Activated CD8-positive, alpha-beta T cell treated with anti-CD3 and anti-CD28 coated beads for 36 hours (primary cell): Measurements from ENCODE around the gene KPNA1. TPM values are rescaled to one million over a fixed set of nuclear protein-coding genes. Genes with fewer than 3 reads are reported as not detected.

Experiments
- ATAC-seq: fragments of 200-7000 bp; cut with Tn5 transposase; one replicate; pipeline ENCODE4 v1.10.0; 2021; ENCODE audit warnings: mild to moderate bottlenecking, moderate library complexity
- CTCF ChIA-PET: fragments of 350-600 bp; sonication (Branson Sonifier 250); formaldehyde crosslinking; loops from one replicate; lab custom pipeline; 2021; ENCODE audit warnings: antibody characterized with exemption; lab: Charles Lee
- POLR2A ChIA-PET: fragments of 350-600 bp; sonication (Branson Sonifier 250); formaldehyde crosslinking; loops from one replicate; lab custom pipeline; 2021; ENCODE audit warnings: antibody characterized with exemption; lab: Charles Lee
- DNase-seq: peaks from one replicate; pipeline ENCODE4 v3.0.0-alpha.2; 2020
- H3K27ac Mint-ChIP-seq: one replicate; pipeline ENCODE4 v1.8.0; 2021; ENCODE audit warnings: mild to moderate bottlenecking, mixed read lengths
- H3K27me3 Mint-ChIP-seq: one replicate; pipeline ENCODE4 v1.8.0; 2021; ENCODE audit warnings: mixed read lengths
- H3K36me3 Mint-ChIP-seq: one replicate; pipeline ENCODE4 v1.8.0; 2021; ENCODE audit warnings: low read depth, mixed read lengths
- H3K4me1 Mint-ChIP-seq: one replicate; pipeline ENCODE4 v1.8.0; 2021; ENCODE audit warnings: low read depth, mixed read lengths
- H3K4me3 Mint-ChIP-seq: one replicate; pipeline ENCODE4 v1.8.0; 2021; ENCODE audit warnings: mild to moderate bottlenecking, moderate library complexity, mixed read lengths
- H3K9me3 Mint-ChIP-seq: one replicate; pipeline ENCODE4 v1.8.0; 2021; ENCODE audit warnings: mixed read lengths
- intact Hi-C: fragments of 100-400 bp; cut with micrococcal nuclease; formaldehyde crosslinking; loops from one replicate; pipeline ENCODE4 v1.10.0; 2022
- total RNA-seq, 2 experiments: library from RNA; stranded (reverse); gene quantifications; one replicate each; pipeline ENCODE4 v1.2.3, GENCODE V29; 2021
- TF ChIP-seq, protein P1 (sequence below): fragments of 200-600 bp; IDR thresholded peaks from one replicate; pipeline ENCODE4 v1.8.0; 2022; ENCODE audit warnings: antibody characterized with exemption, mild to moderate bottlenecking

Gene KPNA1
- total RNA-seq, 2 experiments from 2014 or later = 46.6 to 47.4 TPM

DNA sequence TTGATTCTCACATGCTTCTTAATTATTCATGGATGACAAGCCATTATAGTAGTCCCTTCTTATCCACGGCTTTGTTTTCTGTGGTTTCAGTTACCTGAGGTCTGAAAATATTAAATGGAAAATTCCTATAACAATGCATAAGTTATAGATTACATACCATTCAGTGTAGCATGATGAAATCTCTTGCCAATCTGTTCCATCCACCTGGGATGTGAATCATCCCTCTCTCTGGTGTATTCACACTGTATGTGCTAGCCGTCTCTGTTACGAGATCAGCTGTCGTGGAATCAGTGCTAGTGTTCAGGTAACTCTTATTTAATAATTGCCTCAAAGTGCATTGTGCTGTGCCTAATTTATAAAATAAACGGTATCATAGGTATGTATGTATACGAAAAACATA lies 104.1 kb downstream of the KPNA1 start:
- Mint-ChIP-seq H3K27ac (peak overlapping the region; percentile 50), H3K9me3 (no peaks in the 10 kb centered on the region), H3K27me3 (no peaks in the 10 kb centered on the region), H3K4me1 (peaks cover 63% of the 10 kb centered on the region), H3K4me3 (no peak overlapping the region), H3K36me3 (peaks cover 74% of the 10 kb centered on the region)
- DNase-seq (peak; percentile 19), ATAC-seq (peak; percentile 31)
- CTCF ChIA-PET = interaction anchor here (1.6 kb wide), 1 partner anchor 18 kb away, joined by 6 read pairs; no protein-coding TSS in a partner anchor
- intact Hi-C loops = loop anchor here (10.0 kb wide), 1 partner anchor 274 kb away; the partner anchor contains the start of gene PARP14
- POLR2A ChIA-PET = no interaction called here
- TF ChIP-seq, protein P1, sequence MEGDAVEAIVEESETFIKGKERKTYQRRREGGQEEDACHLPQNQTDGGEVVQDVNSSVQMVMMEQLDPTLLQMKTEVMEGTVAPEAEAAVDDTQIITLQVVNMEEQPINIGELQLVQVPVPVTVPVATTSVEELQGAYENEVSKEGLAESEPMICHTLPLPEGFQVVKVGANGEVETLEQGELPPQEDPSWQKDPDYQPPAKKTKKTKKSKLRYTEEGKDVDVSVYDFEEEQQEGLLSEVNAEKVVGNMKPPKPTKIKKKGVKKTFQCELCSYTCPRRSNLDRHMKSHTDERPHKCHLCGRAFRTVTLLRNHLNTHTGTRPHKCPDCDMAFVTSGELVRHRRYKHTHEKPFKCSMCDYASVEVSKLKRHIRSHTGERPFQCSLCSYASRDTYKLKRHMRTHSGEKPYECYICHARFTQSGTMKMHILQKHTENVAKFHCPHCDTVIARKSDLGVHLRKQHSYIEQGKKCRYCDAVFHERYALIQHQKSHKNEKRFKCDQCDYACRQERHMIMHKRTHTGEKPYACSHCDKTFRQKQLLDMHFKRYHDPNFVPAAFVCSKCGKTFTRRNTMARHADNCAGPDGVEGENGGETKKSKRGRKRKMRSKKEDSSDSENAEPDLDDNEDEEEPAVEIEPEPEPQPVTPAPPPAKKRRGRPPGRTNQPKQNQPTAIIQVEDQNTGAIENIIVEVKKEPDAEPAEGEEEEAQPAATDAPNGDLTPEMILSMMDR = no peak

DNA sequence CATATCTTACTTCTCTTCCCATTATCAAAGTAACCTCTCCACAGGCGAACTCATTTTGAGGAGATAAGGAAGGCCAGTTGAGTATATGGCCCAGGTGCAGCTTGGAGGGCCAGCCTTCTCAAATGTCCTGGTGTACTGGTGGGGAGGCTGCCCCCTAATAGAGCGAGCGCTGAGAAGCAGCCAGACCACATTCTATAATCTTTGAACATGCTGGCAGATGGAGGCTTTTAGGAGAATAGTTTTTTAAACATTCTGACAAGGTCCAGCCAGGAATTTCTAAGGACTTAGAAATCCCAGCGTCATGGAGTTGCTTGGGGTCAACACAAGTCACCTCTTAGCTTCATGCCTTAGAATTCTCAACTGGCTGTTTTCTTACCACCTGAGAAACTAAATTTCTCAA lies 104.6 kb downstream of the KPNA1 start:
- H3K27ac Mint-ChIP-seq = peak overlapping the region; percentile 82
- TF ChIP-seq, protein P1 = no peak
- no peaks in the 10 kb centered on the region for H3K27me3 Mint-ChIP-seq
- DNase-seq (no peak), ATAC-seq (no peak)
- H3K4me1 Mint-ChIP-seq = peaks cover 62% of the 10 kb centered on the region
- H3K4me3 Mint-ChIP-seq = no peak overlapping the region
- ChIA-PET POLR2A (no interaction called here), CTCF (interaction anchor here (1.0 to 1.7 kb wide), 2 partner anchors 26 to 269 kb away, joined by 4 to 5 read pairs; partner anchors contain the start of gene FAM162A)
- H3K9me3 Mint-ChIP-seq = no peaks in the 10 kb centered on the region
- intact Hi-C loops = loop anchor here (10.0 kb wide), 1 partner anchor 275 kb away; the partner anchor contains the start of gene PARP14
- H3K36me3 Mint-ChIP-seq = peaks cover 75% of the 10 kb centered on the region

DNA sequence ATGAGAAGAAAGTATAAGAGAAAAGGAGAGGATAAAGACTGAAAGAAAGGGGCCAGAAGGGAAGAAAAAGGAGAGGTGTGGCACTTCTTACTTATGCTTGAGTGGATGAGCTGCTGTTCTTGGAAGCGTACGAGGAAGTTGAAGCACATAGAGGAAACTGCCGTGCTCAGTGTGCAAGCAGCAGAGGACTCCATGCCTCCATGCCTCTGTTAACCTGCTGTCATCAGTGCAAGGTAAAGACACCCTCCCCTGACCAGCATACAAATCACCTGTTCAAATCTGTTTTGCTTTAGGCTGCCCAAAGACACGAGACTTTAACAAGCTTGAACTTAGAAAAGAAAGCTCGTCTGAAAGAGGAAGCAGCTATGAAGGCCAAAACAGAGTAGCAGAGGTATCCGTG lies 105.3 kb downstream of the KPNA1 start:
- no peak for ATAC-seq
- DNase-seq = no peak
- ChIA-PET POLR2A (interaction anchor here (0.6 to 1.6 kb wide), 3 partner anchors 25 to 40 kb away, joined by 3 to 4 read pairs (median 4); partner anchors contain the start of gene FAM162A), CTCF (interaction anchor here (1.0 to 2.3 kb wide), 3 partner anchors 17 to 269 kb away, joined by 4 to 19 read pairs (median 5); partner anchors contain the start of gene FAM162A)
- Mint-ChIP-seq H3K27ac (peak overlapping the region; percentile 82), H3K4me3 (no peak overlapping the region), H3K9me3 (no peaks in the 10 kb centered on the region), H3K36me3 (peaks cover 71% of the 10 kb centered on the region), H3K27me3 (no peaks in the 10 kb centered on the region), H3K4me1 (peaks cover 55% of the 10 kb centered on the region)
- intact Hi-C loops = no loop called here
- TF ChIP-seq, protein P1 = no peak

DNA sequence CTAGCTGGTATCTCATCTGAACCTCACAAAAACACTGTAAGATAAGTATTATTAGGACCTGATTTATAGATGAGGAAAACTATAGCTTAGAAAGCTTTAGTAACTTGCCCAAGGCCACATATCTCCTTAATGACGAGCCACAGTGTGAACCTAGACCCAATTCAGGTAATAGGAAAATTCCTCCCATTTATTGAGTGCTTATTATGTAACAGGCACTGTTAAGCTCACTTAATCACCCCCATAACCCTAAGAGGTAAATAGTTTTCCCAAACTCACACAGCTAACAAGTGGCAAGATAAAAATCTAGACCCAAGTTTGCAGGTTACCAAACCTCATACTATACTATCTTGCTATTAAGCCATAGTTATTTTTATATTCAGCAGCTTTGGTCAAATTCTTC lies 106.8 kb downstream of the KPNA1 start:
- Mint-ChIP-seq H3K27me3 (no peaks in the 10 kb centered on the region), H3K4me3 (no peak overlapping the region), H3K9me3 (no peaks in the 10 kb centered on the region), H3K4me1 (peaks cover 46% of the 10 kb centered on the region), H3K27ac (no peak overlapping the region), H3K36me3 (peaks cover 67% of the 10 kb centered on the region)
- CTCF ChIA-PET = interaction anchor here (0.6 to 2.3 kb wide), 6 partner anchors 8 to 1137 kb away, joined by 3 to 19 read pairs (median 4); partner anchors contain the start of genes FAM162A and WDR5B
- POLR2A ChIA-PET = interaction anchor here (0.7 to 1.6 kb wide), 3 partner anchors 9 to 24 kb away, joined by 3 to 4 read pairs (median 3); partner anchors contain the start of gene FAM162A
- TF ChIP-seq, protein P1 = no peak
- intact Hi-C loops = no loop called here
- ATAC-seq = no peak
- no peak for DNase-seq

DNA sequence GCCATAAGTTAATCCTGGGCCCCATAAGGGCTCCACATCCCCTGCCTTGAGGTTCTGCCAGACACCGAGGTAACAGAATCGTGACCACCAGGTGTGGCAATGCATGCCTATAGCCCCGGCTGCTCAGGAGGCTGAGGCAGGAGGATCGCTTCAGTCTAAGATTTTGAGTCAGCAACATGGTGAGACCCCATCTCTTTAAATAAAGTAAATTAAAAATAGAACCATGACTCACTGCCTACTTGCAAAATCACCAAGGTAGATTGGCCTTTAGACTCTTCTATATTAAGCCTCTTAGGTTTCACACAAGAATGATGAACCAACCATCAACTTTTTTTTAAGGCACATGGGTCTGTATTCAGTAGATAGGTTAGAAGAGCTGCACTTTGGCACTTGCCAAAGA lies 108.5 kb downstream of the KPNA1 start:
- peaks cover 35% of the 10 kb centered on the region for H3K4me1 Mint-ChIP-seq
- DNase-seq (peak; percentile 38), ATAC-seq (peak; percentile 64)
- H3K9me3 Mint-ChIP-seq = no peaks in the 10 kb centered on the region
- ChIA-PET CTCF (interaction anchor here (1.8 to 2.4 kb wide), 2 partner anchors 13 to 21 kb away, joined by 9 to 10 read pairs; partner anchors contain the start of gene FAM162A), POLR2A (interaction anchor here (2.5 kb wide), 1 partner anchor 10 kb away, joined by 6 read pairs; the partner anchor contains the start of gene WDR5B)
- intact Hi-C loops = no loop called here
- H3K27me3 Mint-ChIP-seq = no peaks in the 10 kb centered on the region
- peak overlapping the region; percentile 79 for H3K27ac Mint-ChIP-seq
- TF ChIP-seq, protein P1 = no peak
- H3K4me3 Mint-ChIP-seq = no peak overlapping the region
- H3K36me3 Mint-ChIP-seq = peaks cover 59% of the 10 kb centered on the region
